ENCODE data around the gene VAPB. TPM values are rescaled to one million over a fixed set of nuclear protein-coding genes. Genes with fewer than 3 reads are reported as not detected.

VAPB gene
- total RNA-seq, 1 experiment from 2014 or later, result 65.1 TPM

DNA sequence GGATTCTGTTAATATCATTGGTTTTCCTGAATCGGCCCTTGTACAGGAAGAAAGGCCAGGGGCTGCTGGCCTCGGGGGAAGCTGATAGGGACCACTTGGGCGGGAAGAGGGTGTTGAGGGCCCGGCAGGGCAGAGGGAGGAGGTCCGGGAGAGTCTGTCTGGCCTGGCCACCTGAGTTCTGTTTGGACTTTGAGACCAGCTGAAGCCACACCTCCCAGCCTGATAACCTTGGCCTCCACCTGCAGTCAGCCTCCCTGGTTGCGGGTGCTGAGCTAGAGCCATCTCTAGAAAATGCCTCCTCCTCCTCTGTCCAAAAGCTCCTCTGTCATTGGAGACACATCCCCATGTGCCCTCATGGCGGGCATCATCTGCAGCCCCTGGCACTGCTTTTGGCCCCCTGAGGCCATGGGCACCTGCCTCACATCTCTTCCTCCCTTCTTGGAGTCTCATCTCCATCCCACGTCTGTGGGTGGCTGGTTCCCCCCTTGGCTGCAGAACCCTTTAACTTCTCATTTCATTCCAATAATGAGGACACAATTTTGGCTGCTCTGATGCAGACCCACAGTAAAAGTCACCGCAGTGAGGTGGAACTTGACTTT, 109.5 kb downstream of the VAPB start:
- Histone ChIP-seq H2BK5ac (ENCODE audit: insufficient read length, low read length) (no peak overlapping the region), H3K18ac (ENCODE audit: insufficient read length, low read depth, low read length) (no peak overlapping the region), H4K20me1 (ENCODE audit: control insufficient read depth, insufficient read depth, insufficient read length) (no peaks in the 10 kb centered on the region), H3K79me1 (ENCODE audit: insufficient read depth, low read depth, low read length, poor library complexity, severe bottlenecking) (no peaks in the 10 kb centered on the region), H3K56ac (ENCODE audit: insufficient read length, low read depth, low read length) (no peak overlapping the region), H3K23ac (ENCODE audit: insufficient read length, low read depth, low read length) (no peak overlapping the region), H3K4me2 (ENCODE audit: insufficient read depth, insufficient read length, low read length) (no peak overlapping the region), H3K4me1 (ENCODE audit: insufficient read depth, low read length) (no peaks in the 10 kb centered on the region), H2AFZ (ENCODE audit: low read length) (no peak overlapping the region), H3K23me2 (ENCODE audit: insufficient read length, low read depth, low read length, poor library complexity, severe bottlenecking) (no peaks in the 10 kb centered on the region), H3K4ac (ENCODE audit: low read depth, low read length) (no peak overlapping the region), H3T11ph (ENCODE audit: low read length) (no peak overlapping the region), H2BK20ac (ENCODE audit: low read depth, low read length, poor library complexity, severe bottlenecking) (no peak overlapping the region), H3K9ac (ENCODE audit: extremely low read depth, insufficient read length, low read length) (no peak overlapping the region), H2BK12ac (ENCODE audit: insufficient read length, low read depth, low read length) (no peak overlapping the region), H3K27me3 (ENCODE audit: insufficient read depth, low read length) (no peaks in the 10 kb centered on the region), H3K27ac (ENCODE audit: insufficient read length, low read depth, low read length) (no peak overlapping the region), H2BK120ac (ENCODE audit: low read depth, low read length, poor library complexity, severe bottlenecking) (no peak overlapping the region), H2BK15ac (ENCODE audit: low read depth, low read length) (no peak overlapping the region), H4K5ac (ENCODE audit: insufficient read length, low read depth, low read length) (no peak overlapping the region), H3K79me2 (ENCODE audit: insufficient read depth, low read length) (no peaks in the 10 kb centered on the region), H4K91ac (ENCODE audit: insufficient read length, low read depth, low read length) (no peak overlapping the region), H4K8ac (replicated peaks; ENCODE audit: insufficient read length, low read depth, low read length) (no peak overlapping the region), H2AK5ac (ENCODE audit: insufficient read length, low read length) (no peak overlapping the region), H3K9me3 (ENCODE audit: control insufficient read depth, low read depth, low read length) (no peaks in the 10 kb centered on the region), H3K14ac (ENCODE audit: insufficient read depth, low read length) (no peak overlapping the region)
- H3K4me3 Mint-ChIP-seq, result no peak overlapping the region
- no CpG with 5 or more reads among the region's 9 CpGs for WGBS (ENCODE audit: extremely low coverage, insufficient read length, low lambda C conversion rate)
- peaks cover 7 to 21% of the 10 kb centered on the region in 2 experiments; a peak in 4 of 5 replicates for H3K9me3 Mint-ChIP-seq
- H3K27ac Mint-ChIP-seq, result no peak overlapping the region; a peak in 1 of 7 replicates
- TF ChIP-seq, protein P1, sequence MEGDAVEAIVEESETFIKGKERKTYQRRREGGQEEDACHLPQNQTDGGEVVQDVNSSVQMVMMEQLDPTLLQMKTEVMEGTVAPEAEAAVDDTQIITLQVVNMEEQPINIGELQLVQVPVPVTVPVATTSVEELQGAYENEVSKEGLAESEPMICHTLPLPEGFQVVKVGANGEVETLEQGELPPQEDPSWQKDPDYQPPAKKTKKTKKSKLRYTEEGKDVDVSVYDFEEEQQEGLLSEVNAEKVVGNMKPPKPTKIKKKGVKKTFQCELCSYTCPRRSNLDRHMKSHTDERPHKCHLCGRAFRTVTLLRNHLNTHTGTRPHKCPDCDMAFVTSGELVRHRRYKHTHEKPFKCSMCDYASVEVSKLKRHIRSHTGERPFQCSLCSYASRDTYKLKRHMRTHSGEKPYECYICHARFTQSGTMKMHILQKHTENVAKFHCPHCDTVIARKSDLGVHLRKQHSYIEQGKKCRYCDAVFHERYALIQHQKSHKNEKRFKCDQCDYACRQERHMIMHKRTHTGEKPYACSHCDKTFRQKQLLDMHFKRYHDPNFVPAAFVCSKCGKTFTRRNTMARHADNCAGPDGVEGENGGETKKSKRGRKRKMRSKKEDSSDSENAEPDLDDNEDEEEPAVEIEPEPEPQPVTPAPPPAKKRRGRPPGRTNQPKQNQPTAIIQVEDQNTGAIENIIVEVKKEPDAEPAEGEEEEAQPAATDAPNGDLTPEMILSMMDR (conservative IDR thresholded peaks at IDR 0.05), result no peak
- no peaks in the 10 kb centered on the region for H3K4me1 Mint-ChIP-seq
- H3K36me3 Mint-ChIP-seq (ENCODE audit: insufficient read depth in 1 of 3, low read depth in 3 of 3), result peaks cover 0 to 16% (median 3%) of the 10 kb centered on the region in 3 experiments; a peak in 4 of 7 replicates
- peak; percentile 10 for DNase-seq
- peaks cover 10% of the 10 kb centered on the region for H3K27me3 Mint-ChIP-seq (ENCODE audit: low read depth)
